Prostate gland (tissue), 2 donors: ENCODE results near the gene COL2A1.

Experiments
- POLR2AphosphoS5 ChIP-seq: sonication (generic); formaldehyde crosslinking; IDR thresholded peaks from one replicate; pipeline ENCODE4 v1.6.1; 2017; ENCODE audit warnings: antibody characterized with exemption
- TF ChIP-seq, protein P1 (sequence below), 4 experiments: fragments of 200-600 bp in 2 of 4; fragments of 450-650 bp in 2 of 4; sonication (generic) in 2 of 4; IDR thresholded peaks; 1 replicate in 3 of 4; 2 replicates in 1 of 4; pipeline ENCODE4 v1.5.1; 2016 to 2019; ENCODE audit warnings: antibody characterized with exemption in 4 of 4, mild to moderate bottlenecking in 2 of 4, moderate library complexity in 2 of 4

DNA sequence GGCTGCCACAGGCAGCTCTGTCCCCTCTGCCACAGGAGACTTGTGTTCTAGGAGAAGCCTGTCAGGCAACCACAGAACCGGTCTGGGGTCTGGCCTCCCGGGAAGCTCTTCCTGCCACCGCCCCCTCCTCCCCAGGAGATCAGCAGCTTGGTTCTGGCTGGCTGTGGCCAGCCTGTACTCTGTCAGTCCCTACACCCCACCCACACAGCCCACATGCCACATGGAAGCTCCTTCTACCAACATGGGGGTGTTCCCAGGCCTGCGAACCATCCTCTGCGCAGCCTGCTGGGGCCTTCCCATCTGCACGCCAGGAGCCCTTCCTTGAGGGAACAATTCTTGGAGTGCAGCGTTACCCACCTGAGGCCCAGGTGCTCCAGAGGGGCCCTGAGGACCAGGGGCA is 24.1 kb downstream of the COL2A1 start:
- TF ChIP-seq, protein P1, sequence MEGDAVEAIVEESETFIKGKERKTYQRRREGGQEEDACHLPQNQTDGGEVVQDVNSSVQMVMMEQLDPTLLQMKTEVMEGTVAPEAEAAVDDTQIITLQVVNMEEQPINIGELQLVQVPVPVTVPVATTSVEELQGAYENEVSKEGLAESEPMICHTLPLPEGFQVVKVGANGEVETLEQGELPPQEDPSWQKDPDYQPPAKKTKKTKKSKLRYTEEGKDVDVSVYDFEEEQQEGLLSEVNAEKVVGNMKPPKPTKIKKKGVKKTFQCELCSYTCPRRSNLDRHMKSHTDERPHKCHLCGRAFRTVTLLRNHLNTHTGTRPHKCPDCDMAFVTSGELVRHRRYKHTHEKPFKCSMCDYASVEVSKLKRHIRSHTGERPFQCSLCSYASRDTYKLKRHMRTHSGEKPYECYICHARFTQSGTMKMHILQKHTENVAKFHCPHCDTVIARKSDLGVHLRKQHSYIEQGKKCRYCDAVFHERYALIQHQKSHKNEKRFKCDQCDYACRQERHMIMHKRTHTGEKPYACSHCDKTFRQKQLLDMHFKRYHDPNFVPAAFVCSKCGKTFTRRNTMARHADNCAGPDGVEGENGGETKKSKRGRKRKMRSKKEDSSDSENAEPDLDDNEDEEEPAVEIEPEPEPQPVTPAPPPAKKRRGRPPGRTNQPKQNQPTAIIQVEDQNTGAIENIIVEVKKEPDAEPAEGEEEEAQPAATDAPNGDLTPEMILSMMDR (IDR thresholded peaks at IDR 0.05) = no peak
- TF ChIP-seq POLR2AphosphoS5 = no peak
